Erythroblast (primary cell): ENCODE data around the gene B3GNT3.

ENCODE experiments used
- GATA1 ChIP-seq: IDR thresholded peaks from 2 replicates; pipeline ENCODE4 v1.6.1; 2011; ENCODE audit warnings: low read depth, mild to moderate bottlenecking, control low read depth, low read length, moderate library complexity
- POLR2A ChIP-seq: IDR thresholded peaks from 2 replicates; pipeline ENCODE4 v1.6.1; 2011; ENCODE audit warnings: mild to moderate bottlenecking, low read length

GRCh38 chr19:17775991-17776803, 18.7 kb upstream of the B3GNT3 start:
- TF ChIP-seq POLR2A (no peak), GATA1 (no peak)
